T47D (cell line): ENCODE measurements around the gene DIP2C.

Source experiments
- DNase-seq, 2 experiments: peaks; one replicate each; pipeline versions ENCODE4 v3.0.0 to v3.0.0-alpha.2; 2011 to 2012; ENCODE audit warnings: low read depth in 1 of 2, low spot score in 1 of 2
- JUND ChIP-seq: IDR thresholded peaks from 2 replicates; pipeline ENCODE4 v1.6.1; 2012; ENCODE audit warnings: low read depth
- in situ Hi-C: cut with HindIII; loops from 2 replicates; pipeline ENCODE4 v1.10.0; 2016; ENCODE audit warnings: low sequenced_read_pairs, low pct_unique_long_range_greater_than_20kb

The DIP2C gene

DNA sequence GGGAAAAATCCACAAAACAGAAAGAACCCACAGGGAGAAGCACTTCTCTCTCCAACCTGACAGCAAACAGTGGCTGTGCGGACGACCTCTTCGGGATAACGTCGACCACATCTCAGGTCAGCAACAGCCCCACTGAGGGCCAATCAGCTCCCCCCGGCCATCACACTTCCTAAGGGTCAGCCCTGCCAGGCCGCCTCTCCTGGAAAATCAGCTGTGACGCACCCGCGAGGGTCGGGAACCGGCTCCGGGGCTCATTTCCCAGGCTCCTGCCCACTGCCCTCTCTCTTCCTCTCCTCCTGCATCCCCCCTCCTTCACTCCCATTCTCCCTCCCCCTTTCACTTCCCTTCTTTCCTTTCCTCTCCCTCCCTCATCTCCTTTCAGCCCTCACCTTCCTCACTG, 118.3 kb downstream of the DIP2C start:
- TF ChIP-seq JUND, result no peak
- in situ Hi-C loops, result no loop called here

DNA sequence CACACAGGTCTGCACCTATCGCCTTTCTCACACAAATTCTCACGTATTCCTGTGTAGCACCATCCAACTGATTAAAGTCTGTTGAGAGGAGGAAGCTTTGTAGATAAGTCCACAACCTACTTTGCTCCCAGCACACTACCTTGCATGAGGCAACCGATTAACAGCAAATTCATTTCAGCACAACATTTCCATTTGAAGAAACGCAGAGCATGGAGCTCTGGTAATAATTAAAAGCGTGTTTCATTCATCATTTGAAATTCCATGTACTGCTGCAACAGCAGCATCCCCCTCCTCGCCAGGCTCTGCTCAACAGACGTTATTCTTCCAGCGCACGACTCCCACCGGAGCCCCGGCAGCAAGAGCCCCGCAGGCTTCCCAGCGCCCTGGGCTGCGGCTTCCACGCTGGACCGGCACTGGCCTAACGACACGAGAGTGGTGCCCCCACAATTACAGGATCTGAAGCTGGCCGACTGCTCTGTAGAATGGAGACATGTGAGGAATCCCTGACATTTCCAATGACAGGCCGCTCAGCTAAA, 118.8 kb downstream of the DIP2C start:
- in situ Hi-C loops, result no loop called here
- no peak for TF ChIP-seq JUND
- DNase-seq, result no peak

More for the DNA sequence above, 118.3 kb downstream of the DIP2C start:
- no peak for DNase-seq

DNA sequence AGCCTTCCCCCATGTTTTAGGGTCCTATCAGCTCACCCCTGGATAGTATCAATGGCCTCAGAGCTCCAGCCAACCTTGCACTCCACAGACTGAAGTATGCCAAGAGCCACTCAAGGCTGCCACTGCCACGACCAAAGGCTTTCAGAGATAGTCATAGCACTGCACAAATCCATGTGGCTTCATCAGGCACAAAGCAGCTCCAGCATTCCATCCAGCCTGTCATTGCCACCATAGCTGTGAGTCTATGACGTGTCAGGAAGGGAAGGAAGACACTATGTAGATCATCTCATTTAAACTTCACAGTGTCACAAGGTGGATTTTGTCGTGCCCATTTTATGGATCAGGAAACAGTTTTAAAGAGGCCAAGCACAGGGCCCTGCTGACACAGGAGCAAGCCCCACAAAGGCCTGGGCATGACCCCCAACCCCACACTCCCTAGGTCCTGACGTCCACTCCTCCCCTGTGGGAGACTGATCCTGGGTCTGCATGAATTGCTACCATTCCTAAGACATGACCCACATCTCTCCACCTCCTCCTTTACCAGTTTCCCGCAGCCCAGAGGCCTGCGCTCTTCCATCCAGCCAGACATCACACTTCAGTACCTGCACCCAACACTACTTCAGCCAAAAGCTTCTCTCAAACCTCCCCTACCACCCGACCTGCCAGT, 119.4 kb downstream of the DIP2C start:
- no peak for DNase-seq
- no peak for TF ChIP-seq JUND
- in situ Hi-C loops, result no loop called here

- DNase-seq, result no peak
- in situ Hi-C loops, result no loop called here
- no peak for TF ChIP-seq JUND
Observed at GRCh38 chr10:568848-569247, 120.6 kb downstream of the DIP2C start.

DNA sequence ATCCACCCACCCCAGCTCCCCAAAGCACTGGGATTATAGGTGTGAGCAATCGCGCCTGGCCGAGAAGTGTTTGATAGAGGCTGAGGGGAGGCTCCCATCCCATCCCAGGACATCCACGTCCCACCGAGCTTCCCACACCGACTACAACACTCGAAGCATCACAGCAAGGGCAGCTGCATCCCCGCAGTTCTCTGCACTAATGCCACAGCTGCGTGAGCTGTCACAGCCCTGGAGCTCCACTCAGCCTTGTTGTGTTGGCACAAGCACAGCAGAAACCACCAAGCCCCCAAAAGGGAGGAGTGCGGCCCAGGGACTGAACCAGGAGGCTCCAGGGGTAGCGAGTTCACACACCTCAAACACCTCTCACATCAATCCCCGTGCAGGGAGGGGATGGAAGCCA, 121.6 kb downstream of the DIP2C start:
- in situ Hi-C loops, result no loop called here
- no peak for DNase-seq
- no peak for TF ChIP-seq JUND

DNA sequence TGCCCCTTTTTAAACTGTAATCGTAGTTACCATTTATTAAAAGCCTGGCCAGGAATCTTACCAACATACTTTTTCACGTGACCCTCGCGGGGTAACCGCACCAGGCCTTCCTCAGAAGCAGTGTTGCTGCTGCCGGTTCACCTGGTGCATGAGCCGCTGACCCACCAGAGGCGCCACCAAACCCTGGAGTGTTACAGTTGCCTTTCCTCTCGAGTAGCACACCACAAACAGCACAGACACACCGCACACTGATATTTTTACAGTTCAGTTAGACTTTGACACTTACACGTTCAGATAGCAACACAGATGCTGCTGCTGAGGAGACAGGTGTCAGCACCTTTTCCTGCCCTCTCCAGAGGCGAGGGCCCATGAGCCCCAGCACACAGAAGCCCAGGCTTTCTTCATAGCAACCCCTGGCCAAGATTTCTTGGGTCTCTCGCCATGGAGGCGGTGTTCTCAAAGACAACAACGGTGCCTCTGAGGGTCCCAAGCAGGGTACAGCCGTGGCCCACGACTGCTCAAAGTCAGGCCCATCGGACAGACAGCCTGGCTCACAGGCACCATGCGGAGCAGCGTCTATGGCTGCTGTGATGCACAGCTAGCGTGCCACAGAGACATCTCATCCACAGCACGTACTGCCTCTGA, 123.1 kb downstream of the DIP2C start:
- DNase-seq, result no peak
- in situ Hi-C loops, result no loop called here
- no peak for TF ChIP-seq JUND

DNA sequence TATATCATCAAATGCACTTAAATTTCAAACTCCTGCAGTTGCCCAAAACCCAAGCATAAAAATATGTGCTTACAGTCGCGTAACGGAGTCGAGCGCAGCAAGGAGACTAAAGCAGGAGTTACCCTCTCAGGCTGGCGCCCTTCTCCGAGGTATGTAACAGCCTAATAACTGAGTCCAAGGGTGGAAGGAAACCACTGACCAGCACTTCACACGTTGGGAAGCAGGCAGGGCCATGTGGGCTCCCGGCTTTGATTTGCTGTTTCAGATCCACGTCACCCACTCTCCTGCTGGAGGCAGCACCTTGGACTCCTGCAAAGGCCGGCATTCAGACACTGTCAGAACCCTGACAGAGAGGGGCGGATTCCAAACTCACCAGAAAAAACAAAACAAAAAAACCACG, 123.8 kb downstream of the DIP2C start:
- in situ Hi-C loops, result no loop called here
- no peak for TF ChIP-seq JUND
- DNase-seq, result no peak

- no peak for TF ChIP-seq JUND
- in situ Hi-C loops, result no loop called here
- no peak for DNase-seq
Observed at GRCh38 chr10:565146-565545, 124.3 kb downstream of the DIP2C start.

DNA sequence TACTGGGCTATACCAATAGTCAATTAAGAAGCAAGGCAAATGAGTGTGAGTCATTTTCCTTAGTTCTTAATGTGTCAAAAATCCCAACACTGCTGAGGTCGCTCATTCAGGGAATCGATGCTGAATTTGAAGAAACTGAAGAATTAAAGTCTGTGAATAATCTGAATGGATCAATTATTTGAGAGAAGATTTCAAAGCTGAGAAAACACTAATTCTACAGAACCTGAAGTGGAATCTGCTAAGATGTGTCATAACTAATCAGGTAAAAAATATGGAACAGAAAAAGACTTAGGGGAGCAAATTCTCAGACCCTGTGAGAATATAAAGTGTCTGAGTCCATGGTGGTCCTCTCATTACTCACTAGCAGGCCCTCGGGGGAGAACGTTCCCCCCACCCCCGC, 125.6 kb downstream of the DIP2C start:
- no peak for DNase-seq
- in situ Hi-C loops, result no loop called here
- TF ChIP-seq JUND, result no peak

- DNase-seq, result no peak
- no peak for TF ChIP-seq JUND
- in situ Hi-C loops, result no loop called here
Observed at GRCh38 chr10:562142-562541, 127.3 kb downstream of the DIP2C start.

DNA sequence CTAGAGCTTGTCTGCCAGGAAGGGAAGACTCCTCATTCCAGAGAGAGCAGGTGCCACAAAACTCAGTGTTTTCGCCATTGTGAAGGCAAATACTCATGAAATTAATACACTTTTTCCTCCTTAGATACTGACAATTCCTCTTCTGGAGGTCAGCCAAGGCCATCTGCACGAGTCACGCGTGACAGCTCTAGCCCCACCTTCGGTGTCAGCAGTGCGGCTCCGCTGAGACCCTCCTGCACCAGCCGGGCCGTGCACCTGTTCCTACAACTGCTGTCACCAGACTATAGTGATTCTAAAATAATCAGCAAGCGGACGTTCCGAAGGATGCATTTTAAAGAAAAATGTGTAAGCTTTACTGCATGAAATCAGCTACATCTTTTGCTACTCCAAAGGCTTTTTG, 127.7 kb downstream of the DIP2C start:
- in situ Hi-C loops, result no loop called here
- no peak for DNase-seq
- no peak for TF ChIP-seq JUND

- TF ChIP-seq JUND, result no peak
- in situ Hi-C loops, result no loop called here
- DNase-seq, result no peak
Observed at GRCh38 chr10:560314-560992, 129.0 kb downstream of the DIP2C start.

DNA sequence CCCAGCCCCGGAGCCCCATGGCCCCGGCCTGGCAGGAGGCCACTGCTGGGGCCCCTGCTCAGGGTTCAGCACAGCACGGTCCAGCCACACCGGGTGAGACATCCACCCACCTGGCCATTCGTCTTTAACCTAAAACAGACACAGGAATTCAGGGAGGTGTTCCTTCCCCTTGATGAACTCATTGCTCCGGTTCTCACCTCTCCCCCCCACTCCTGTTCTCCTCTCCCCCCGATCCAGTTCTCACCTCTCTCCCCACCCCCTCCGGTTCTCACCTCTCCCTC, 129.8 kb downstream of the DIP2C start:
- in situ Hi-C loops, result no loop called here

More for the DNA sequence above, 129.8 kb downstream of the DIP2C start:
- TF ChIP-seq JUND, result no peak
- no peak for DNase-seq
